Measurements from ENCODE around the gene C16orf92.

The C16orf92 gene

DNA sequence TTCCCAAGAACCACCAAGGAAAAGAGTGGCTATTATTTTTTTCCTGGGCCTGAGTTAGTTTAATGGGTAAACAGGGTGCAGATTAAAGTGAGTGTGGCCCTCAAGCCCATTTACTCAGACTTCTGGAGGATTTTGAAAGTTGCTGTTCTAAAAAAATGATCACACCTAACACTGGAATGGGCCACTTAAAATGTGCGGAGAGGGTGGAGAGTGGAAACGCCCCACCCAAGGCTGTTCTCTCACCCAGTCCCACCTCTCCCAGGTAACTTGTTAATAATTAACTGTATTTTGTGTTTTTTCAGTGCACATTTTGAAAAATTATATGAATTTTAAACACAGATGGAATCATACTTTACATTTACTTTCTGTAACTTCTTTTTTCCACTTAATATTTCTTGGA is 33.0 kb upstream of the C16orf92 start:
- TF ChIP-seq, protein P1, sequence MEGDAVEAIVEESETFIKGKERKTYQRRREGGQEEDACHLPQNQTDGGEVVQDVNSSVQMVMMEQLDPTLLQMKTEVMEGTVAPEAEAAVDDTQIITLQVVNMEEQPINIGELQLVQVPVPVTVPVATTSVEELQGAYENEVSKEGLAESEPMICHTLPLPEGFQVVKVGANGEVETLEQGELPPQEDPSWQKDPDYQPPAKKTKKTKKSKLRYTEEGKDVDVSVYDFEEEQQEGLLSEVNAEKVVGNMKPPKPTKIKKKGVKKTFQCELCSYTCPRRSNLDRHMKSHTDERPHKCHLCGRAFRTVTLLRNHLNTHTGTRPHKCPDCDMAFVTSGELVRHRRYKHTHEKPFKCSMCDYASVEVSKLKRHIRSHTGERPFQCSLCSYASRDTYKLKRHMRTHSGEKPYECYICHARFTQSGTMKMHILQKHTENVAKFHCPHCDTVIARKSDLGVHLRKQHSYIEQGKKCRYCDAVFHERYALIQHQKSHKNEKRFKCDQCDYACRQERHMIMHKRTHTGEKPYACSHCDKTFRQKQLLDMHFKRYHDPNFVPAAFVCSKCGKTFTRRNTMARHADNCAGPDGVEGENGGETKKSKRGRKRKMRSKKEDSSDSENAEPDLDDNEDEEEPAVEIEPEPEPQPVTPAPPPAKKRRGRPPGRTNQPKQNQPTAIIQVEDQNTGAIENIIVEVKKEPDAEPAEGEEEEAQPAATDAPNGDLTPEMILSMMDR (IDR thresholded peaks at IDR 0.05; ENCODE audit: low read length, missing control alignments), result no peak
- H3K4me3 ChIP-seq (replicated peaks; ENCODE audit: low read depth, low read length), result no peak overlapping the region
- DNase-seq (ENCODE audit: low read depth), result no peak

DNA sequence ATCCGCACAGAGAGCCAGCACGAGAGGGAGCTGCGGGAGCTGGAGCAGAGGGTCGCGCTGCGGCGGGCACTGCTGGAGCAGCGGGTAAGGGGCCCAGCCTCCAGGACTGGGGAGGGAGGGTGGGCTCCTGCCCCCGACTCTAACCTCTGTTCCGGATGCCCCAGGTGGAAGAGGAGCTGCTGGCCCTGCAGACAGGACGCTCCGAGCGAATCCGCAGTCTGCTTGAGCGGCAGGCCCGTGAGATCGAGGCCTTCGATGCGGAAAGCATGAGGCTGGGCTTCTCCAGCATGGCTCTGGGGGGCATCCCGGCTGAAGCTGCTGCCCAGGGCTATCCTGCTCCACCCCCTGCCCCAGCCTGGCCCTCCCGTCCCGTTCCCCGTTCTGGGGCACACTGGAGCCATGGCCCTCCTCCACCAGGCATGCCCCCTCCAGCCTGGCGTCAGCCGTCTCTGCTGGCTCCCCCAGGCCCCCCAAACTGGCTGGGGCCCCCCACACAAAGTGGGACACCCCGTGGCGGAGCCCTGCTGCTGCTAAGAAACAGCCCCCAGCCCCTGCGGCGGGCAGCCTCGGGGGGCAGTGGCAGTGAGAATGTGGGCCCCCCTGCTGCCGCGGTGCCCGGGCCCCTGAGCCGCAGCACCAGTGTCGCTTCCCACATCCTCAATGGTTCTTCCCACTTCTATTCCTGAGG is 32.0 kb upstream of the C16orf92 start:
- no peak overlapping the region for H3K4me3 ChIP-seq (replicated peaks; ENCODE audit: low read depth, low read length)
- DNase-seq (ENCODE audit: low read depth), result no peak
- TF ChIP-seq, protein P1 (IDR thresholded peaks at IDR 0.05; ENCODE audit: low read length, missing control alignments), result no peak

DNA sequence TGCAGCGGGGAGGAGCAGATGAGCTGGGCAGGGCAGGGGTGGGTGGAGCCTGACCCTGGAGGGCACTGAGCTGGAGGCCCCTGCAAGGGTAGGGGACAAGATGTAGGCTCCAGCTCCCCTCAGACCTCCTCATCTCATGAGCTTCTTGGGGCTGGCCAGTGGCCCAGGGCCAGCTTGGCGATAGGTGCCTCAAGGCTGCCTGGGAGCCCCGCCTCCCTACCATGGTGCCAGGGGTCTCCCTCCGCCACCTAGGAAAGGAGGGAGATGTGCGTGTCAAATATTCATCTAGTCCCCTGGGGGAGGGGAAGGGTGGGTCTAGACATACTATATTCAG is 31.5 kb upstream of the C16orf92 start:
- TF ChIP-seq, protein P1 (IDR thresholded peaks at IDR 0.05; ENCODE audit: low read length, missing control alignments), result no peak
- no peak overlapping the region for H3K4me3 ChIP-seq (replicated peaks; ENCODE audit: low read depth, low read length)
- no peak for DNase-seq (ENCODE audit: low read depth)

DNA sequence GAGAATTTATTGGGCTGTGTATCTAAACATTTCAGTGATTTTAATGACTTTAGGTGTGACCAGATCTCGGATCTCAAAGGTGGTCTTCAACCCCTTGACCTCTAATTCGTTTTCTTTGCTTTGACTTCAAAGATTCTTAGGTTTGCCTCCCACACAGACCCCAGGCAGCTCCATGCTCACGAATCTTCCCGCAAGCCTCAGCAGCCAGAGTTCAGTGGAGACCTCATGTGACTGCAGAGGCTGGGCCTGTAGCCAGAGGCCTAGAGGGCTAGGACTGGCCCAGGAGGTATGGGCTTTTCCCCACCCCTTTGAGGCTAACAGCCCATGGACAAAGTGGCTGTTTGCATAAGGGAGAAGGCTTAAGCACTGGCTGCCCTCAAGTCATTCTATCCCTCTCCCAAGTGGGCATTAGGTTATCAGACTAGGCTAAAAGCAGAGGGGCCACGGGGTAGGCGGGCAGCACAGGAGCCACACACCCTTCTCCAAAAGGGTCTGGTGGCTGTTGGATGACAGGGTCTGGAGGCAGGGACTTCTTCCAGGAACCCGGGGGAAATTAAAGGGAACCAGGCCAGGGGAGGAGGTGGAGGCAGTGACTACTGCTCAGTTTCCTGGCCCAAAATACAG is 30.5 kb upstream of the C16orf92 start:
- no peak overlapping the region for H3K4me3 ChIP-seq (replicated peaks; ENCODE audit: low read depth, low read length)
- DNase-seq (ENCODE audit: low read depth), result peak; percentile 39
- TF ChIP-seq, protein P1 (IDR thresholded peaks at IDR 0.05; ENCODE audit: low read length, missing control alignments), result no peak

DNA sequence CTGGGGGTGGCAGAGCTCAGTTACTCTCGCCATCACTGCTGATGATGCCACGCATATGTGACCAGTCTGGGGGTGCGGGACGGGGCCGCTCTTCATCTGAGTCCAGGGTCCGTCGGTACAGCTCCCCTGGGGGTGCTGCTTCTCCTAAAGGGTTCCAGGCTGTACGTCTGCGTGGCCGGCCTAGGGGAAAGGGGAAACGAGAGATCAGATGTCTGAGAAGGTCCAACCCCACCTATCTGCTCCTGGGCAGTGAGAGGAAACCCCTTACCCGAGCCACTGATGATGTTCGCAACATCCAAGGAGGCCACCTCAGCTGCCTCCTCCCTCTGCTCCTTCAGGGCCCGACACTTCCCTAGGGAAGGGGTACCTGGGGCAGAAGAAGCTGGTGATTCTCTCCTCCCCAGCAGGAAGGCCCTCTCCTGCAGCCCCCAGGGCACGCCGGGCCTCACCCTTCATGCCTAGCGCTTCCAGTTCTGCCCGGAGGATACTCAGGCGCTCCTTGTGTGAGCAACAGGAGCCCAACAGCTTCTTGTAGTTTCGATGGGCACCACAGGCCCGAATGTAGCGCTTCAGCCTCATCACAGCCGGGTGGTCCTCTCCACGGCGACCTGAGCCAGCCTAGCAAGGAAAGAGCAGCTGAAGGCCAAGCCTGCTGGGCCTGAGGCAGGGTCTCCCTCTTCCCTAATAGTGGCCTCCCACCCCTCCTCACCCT is 29.7 kb upstream of the C16orf92 start:
- H3K4me3 ChIP-seq (replicated peaks; ENCODE audit: low read depth, low read length), result no peak overlapping the region
- TF ChIP-seq, protein P1 (IDR thresholded peaks at IDR 0.05; ENCODE audit: low read length, missing control alignments), result no peak
- DNase-seq (ENCODE audit: low read depth), result no peak

DNA sequence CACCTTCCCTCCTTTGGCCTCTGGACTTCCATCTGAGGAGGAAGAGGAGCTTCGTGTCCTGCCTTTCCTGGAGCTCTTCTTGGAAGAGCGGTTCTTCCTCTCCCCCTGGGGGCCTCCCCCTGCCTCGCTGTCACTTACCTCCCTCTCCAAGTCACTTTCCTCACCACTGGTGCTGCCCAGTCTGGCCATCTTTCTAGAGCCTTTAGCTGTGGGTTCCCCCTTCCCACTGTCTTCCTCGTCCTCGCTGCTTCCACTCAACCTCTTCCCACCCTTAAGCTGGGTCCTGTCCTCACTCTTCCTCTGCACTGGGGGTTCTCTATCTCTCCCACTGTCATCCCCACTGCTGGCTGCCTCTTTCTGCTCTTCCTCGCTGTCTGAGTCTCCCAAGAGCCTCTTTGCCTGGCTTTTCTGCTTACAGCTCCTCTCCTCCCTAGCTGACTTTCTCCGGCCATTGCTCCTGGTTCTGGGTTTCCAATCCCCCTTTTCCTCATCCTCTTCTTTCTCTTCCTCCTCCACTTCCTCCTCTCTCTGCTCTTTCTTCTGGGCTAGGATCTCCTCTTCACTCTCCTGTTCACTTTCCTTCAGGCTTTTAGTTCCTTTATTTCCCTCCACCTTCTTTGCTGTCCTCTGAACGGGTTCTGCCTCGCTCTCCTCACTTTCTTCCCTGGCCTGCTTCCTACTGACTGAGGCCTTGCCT is 28.9 kb upstream of the C16orf92 start:
- no peak overlapping the region for H3K4me3 ChIP-seq (replicated peaks; ENCODE audit: low read depth, low read length)
- DNase-seq (ENCODE audit: low read depth), result no peak
- TF ChIP-seq, protein P1 (IDR thresholded peaks at IDR 0.05; ENCODE audit: low read length, missing control alignments), result no peak
